Thoracic aorta (tissue), 2 donors: Measurements from ENCODE around the gene CTCFL. TPM values are rescaled to one million over a fixed set of nuclear protein-coding genes. Genes with fewer than 3 reads are reported as not detected.

Experiments used
- ATAC-seq: fragments of 150-250 bp; one replicate; pipeline ENCODE4 v1.8.0; 2017; ENCODE audit warnings: low read depth; ENCODE audit not compliant: insufficient number of reproducible peaks, low FRiP score
- DNase-seq: peaks from one replicate; pipeline ENCODE4 v3.0.0-alpha.2; 2020; ENCODE audit warnings: low spot score
- H3K27ac ChIP-seq, 2 donors: fragments of 200-600 bp; sonication (generic); 1 replicate in 1 of 2; 2 replicates in 1 of 2; pipeline ENCODE4 v1.5.1; 2016; ENCODE audit warnings: mild to moderate bottlenecking in 2 of 2, moderate library complexity in 2 of 2
- H3K27me3 ChIP-seq: fragments of 200-600 bp; sonication (generic); replicated peaks from 2 replicates; pipeline ENCODE4 v1.6.0; 2016; ENCODE audit warnings: mild to moderate bottlenecking; ENCODE audit not compliant: insufficient read depth
- H3K36me3 ChIP-seq: fragments of 200-600 bp; sonication (generic); one replicate; pipeline ENCODE4 v1.5.1; 2016
- H3K4me1 ChIP-seq, 2 donors: fragments of 200-600 bp; sonication (generic); 1 replicate in 1 of 2; 2 replicates in 1 of 2; pipeline versions ENCODE4 v1.5.1 to v1.6.0; 2016; ENCODE audit warnings: low read depth in 2 of 2, mild to moderate bottlenecking in 1 of 2; ENCODE audit not compliant: control insufficient read depth in 1 of 2
- H3K4me3 ChIP-seq: fragments of 200-600 bp; sonication (generic); 2 replicates; pipeline ENCODE4 v1.5.1; 2016; ENCODE audit warnings: mild to moderate bottlenecking
- H3K9me3 ChIP-seq: fragments of 200-600 bp; sonication (generic); 2 replicates; pipeline ENCODE4 v1.5.1; 2016
- total RNA-seq, 2 donors: library from RNA; depleted of rRNA; stranded (reverse); fragments of >200 nt; gene quantifications; one replicate each; pipeline versions ENCODE4 v1.1.0 to v1.2.3, GENCODE V29; 2016
- TF ChIP-seq, protein P1 (sequence below): fragments of 200-600 bp; sonication (generic); IDR thresholded peaks from one replicate; pipeline ENCODE4 v1.5.1; 2019; ENCODE audit warnings: antibody characterized with exemption

Gene CTCFL
- total RNA-seq, 2 donors from 2014 or later, result not detected

GRCh38 chr20:57502336-57502700 lies 22.6 kb downstream of the CTCFL start:
- Histone ChIP-seq H3K36me3 (no peaks in the 10 kb centered on the region), H3K27me3 (no peaks in the 10 kb centered on the region), H3K4me1 (no peaks in the 10 kb centered on the region), H3K27ac (no peak overlapping the region), H3K4me3 (no peak overlapping the region), H3K9me3 (no peaks in the 10 kb centered on the region)
- no peak for DNase-seq
- TF ChIP-seq, protein P1, sequence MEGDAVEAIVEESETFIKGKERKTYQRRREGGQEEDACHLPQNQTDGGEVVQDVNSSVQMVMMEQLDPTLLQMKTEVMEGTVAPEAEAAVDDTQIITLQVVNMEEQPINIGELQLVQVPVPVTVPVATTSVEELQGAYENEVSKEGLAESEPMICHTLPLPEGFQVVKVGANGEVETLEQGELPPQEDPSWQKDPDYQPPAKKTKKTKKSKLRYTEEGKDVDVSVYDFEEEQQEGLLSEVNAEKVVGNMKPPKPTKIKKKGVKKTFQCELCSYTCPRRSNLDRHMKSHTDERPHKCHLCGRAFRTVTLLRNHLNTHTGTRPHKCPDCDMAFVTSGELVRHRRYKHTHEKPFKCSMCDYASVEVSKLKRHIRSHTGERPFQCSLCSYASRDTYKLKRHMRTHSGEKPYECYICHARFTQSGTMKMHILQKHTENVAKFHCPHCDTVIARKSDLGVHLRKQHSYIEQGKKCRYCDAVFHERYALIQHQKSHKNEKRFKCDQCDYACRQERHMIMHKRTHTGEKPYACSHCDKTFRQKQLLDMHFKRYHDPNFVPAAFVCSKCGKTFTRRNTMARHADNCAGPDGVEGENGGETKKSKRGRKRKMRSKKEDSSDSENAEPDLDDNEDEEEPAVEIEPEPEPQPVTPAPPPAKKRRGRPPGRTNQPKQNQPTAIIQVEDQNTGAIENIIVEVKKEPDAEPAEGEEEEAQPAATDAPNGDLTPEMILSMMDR, result no peak
- ATAC-seq, result no peak

GRCh38 chr20:57501461-57502335 lies 23.2 kb downstream of the CTCFL start:
- TF ChIP-seq, protein P1, result no peak
- no peaks in the 10 kb centered on the region for H3K9me3 ChIP-seq
- ATAC-seq (no peak), DNase-seq (no peak)
- H3K36me3 ChIP-seq, result no peaks in the 10 kb centered on the region
- H3K4me1 ChIP-seq, result no peaks in the 10 kb centered on the region
- no peak overlapping the region for H3K4me3 ChIP-seq
- H3K27ac ChIP-seq, result no peak overlapping the region
- H3K27me3 ChIP-seq, result no peaks in the 10 kb centered on the region

DNA sequence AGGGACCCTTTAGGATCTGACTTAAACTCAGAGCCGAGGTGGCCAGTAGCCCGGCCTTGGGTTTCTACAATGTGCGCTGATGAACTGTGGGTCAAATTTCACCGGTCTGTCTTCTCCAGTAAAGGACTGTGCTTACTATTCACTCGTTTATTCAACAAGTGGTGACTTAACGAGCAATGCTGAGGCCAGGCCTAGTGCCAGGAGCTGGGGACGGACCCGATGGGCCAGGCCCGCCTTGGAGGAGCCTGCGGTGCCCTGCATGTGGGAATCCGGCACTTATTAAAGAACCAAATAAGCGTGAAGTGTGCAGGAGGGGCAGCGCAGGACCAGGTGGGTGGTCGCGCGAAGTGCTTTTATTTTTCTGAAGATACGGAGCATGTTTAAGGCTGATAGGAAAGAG lies 24.0 kb downstream of the CTCFL start:
- ATAC-seq, result no peak
- TF ChIP-seq, protein P1, result no peak

DNA sequence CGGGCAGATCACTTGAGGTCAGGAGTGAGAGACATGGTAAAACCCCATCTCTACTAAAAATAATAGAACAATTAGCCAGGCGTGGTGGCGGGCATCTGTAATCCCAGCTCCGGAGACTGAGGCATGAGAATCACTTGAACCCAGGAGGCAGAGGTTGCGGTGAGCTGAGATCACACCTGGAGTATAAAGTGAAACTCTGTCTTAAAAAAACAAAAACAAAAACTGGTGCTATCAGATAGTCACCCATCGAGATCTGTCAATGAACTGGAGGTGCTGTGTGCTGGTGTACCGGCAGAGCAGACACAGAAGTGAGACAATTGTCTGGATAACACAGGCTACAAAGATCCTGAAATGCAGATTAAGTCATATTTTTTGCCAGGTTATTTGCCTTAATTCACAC lies 24.7 kb downstream of the CTCFL start:
- no peak overlapping the region for H3K27ac ChIP-seq
- H3K9me3 ChIP-seq, result no peaks in the 10 kb centered on the region
- TF ChIP-seq, protein P1, result no peak
- H3K4me3 ChIP-seq, result no peak overlapping the region
- peaks cover 0 to 5% of the 10 kb centered on the region in 2 donors for H3K4me1 ChIP-seq
- ATAC-seq (no peak), DNase-seq (no peak)
- no peaks in the 10 kb centered on the region for H3K27me3 ChIP-seq
- H3K36me3 ChIP-seq, result no peaks in the 10 kb centered on the region

More for the DNA sequence above, 24.0 kb downstream of the CTCFL start:
- Histone ChIP-seq H3K4me3 (no peak overlapping the region), H3K27me3 (no peaks in the 10 kb centered on the region), H3K27ac (no peak overlapping the region), H3K4me1 (no peaks in the 10 kb centered on the region), H3K36me3 (no peaks in the 10 kb centered on the region), H3K9me3 (no peaks in the 10 kb centered on the region)
- DNase-seq, result no peak

DNA sequence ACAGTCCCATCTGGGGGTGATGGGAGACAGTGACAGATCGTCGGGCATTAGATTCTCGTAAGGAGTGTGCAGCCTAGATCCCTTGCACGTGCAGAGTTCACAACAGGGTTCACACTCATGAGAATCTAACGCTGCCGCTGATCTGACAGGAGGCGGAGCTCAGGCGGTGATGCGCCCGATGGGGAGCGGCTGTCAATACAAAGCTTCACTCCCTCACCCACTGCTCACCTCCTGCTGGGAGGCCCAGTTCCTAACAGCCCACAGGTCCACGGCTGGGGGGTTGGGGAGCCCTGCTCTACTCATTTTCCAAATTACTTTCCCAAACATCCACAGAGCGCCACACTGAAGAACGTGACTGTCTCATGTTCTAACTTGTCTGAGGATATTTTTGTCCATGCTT lies 25.3 kb downstream of the CTCFL start:
- DNase-seq (no peak), ATAC-seq (no peak)
- H3K9me3 ChIP-seq, result no peaks in the 10 kb centered on the region
- H3K4me3 ChIP-seq, result no peak overlapping the region
- no peaks in the 10 kb centered on the region for H3K36me3 ChIP-seq
- peaks cover under 1 to 9% of the 10 kb centered on the region in 2 donors for H3K4me1 ChIP-seq
- no peaks in the 10 kb centered on the region for H3K27me3 ChIP-seq
- H3K27ac ChIP-seq, result no peak overlapping the region
- TF ChIP-seq, protein P1, result no peak
